Measurements from ENCODE around the gene RIMKLB.
"Not testable (repeated sequence)": the region's sequence is repeated elsewhere in the genome, so short reads cannot be mapped to it uniquely, and the experiment has no call there.

The RIMKLB gene

DNA sequence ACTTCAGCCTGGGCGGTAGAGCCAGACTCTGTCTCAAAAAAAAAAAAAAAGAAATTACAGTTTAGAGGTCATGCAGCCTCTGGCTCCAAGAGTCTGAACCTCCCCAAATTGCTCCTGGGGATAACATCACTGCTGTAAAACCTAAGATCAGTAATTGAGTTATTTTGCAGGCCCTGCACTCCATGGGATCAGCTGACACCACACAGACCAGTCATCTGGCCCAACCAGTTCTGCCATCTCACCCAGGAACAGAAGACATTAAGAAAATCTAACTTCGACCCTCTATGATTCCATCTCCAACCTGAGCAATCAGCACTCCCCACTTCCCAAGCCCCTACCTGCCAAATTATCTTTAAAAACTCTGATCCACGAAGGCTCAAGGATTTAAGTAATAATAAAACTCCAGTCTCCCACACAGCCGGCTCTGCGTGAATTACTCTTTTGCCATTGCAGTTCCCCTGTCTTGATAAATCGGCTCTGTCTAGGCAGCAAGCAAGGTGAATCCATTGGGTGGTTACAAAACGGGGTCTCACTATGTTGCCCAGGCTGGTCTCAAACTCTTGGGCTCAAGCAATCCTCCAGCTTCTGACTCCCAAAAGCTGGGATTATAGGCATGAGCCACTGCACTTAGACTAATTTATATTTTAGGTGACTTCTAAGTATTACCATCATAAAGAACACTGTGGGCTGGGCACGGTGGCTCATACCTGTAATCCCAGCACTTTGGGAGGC, 123.1 kb downstream of the RIMKLB start:
- DNase-seq = not testable (repeated sequence)

DNA sequence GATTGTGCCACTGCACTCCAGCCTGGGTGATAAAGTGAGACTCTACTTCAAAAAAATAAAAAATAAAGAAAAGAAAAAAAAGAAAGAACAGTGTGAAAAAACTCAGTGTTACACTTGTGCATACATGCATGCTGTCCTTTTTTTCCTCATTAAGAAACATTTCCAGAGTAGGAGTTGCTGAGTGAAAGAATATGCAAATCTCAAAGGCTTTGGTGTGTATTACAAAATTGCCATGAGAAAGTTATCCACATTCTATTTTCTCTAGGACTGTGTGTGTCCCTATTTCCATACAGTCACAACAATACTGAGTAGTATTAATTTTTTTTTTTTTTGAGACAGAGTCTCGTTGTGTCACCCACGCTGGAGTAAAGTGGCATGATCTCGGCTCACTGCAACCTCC, 123.8 kb downstream of the RIMKLB start:
- no peak for DNase-seq

DNA sequence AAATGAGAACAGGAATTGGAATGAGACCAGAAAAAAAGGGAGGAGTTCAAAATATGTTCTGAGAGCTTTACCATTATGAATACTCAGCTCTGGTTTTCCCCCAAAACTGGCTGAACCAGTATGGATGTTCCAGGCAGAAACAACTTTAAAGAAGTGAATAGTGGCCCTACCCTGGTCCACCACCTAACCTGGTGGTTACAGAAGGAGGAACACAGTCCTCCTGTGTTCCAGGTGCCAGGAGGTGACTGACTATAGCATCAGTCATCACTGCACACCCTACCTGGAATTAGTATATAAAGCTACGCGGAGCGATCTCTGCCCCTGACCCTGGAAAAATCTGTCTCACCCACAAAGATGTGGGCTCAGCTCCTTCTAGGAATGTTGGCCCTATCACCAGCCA, 124.5 kb downstream of the RIMKLB start, which contains the start of gene A2ML1:
A2ML1 (plus strand) TSS at position 324 of the 400 bp plus-strand sequence; CDS start at position 355, 31 bp downstream.
- DNase-seq = no peak

DNA sequence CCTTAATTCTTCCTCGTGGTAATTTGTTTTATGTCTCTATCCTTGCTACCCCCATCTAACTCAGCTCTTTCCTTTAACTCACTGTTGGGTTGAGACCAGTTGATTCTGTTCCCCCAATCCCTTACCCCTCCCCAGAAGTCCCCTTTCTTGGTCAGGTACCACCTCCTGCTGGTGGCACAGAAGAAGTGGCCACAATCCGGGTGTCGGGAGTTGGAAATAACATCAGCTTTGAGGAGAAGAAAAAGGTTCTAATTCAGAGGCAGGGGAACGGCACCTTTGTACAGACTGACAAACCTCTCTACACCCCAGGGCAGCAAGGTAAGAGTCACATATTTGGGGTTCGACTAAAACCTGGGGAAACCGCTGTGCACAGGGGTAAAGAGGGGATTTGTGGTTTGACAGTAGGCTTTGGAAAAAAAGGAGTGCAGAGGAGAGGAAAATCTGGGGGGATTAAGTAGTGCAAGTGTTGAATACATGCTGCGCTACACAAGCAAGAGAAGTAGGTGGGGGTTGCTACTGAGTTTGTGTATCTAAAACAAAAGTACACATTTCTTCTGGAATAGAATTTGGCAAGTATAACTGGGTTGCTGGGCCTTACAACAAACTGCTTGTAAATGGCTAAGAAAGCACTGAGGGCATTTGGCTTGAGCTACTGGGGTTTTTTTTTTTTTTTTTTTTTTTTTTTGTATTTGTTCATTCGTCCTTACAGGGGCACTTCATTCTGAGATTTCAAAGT, 125.9 kb downstream of the RIMKLB start:
- peak; percentile 32 for DNase-seq

DNA sequence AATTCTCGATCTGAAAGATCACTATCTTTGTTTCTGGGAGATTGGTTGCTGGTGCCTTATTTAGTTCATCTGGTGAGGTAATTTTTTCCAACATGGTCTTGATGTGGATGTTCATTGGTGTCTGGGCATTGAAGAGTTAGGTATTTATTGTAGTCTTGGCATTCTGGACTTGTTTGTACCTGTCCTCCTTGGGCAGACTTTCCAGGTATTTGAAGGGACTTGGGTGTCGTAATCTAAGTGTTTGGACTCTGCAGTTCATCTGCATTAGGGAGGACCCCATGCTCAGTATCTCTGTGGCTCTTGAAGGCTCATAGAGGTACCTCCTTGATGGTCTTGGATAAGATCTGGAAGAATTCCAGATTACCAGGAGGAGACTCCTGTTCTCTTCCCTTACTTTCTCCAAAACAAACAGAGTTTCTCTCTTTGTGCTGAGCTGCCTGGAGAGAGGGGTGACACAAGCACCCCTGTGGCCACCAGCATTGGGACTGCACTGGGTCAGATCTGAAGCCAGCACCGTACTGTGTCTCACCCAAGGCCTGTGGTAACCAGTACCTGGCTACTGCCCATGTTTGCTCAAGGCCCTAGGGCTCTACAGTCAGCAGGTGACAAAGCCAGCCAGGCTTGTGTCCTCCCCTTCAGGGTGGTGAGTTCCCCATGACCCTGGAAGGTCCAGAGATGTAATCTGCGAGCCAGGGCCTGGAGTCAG, 129.9 kb downstream of the RIMKLB start:
- DNase-seq = no peak

DNA sequence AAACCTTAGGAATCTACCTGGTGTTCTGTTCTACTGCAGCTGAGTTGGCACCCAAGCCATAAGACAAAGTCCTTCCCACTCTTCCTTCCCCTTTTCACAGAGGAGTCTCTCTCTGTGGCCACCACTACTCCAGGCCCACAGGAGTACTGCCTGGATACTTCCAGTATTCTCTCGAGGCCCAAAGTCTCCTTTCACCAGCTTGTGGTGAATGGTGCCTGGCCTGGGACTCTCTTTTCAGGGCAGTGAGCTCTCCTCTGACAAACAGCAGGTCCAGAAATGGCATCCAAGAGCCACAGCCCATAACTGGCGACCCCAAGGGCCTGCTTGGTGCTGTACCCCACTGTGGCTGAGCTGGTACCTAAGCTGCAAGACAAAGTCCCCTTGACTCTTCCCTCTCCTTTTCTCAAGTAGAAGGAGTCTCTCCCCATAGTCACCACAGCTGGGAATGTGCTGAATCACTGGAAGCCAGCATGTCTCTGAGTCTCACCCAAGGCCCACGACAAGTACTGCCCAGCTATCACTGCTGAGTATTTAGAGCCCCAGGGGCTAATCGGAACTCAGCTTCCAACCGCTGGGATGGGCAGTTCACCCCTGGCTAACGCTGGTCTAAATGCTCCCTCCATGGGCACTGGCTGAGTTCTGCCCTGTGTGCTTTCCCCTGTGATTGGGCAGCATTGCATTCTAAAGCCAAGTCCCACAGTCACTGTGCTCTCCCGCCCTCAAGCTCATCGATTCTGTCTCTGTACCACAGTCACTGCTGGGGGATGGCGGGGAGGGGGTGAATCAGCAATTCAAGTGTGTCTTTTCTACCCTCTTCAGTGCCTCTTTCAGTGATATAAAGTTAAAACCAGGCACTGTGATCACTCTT, 130.7 kb downstream of the RIMKLB start:
- DNase-seq = peak; percentile 10

DNA sequence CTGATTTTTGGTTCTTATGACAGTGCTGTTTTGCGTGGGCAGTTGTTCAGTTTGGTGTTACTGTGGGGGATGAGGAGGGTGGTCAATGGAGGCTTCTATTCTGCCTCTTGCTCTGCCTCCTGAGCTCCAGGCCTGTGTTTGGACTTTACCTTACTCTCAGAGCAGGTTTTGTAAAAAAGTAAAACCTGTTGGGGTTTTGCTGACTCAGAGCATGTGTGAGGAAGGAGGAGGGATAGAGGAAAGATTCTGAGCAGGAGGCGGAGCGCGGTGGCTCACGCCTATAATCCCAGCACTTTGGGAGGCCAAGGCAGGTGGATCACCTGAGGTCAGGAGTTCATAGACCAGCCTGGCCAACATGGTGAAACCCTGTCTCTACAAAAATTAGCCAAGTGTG, 131.3 kb downstream of the RIMKLB start:
- no peak for DNase-seq

DNA sequence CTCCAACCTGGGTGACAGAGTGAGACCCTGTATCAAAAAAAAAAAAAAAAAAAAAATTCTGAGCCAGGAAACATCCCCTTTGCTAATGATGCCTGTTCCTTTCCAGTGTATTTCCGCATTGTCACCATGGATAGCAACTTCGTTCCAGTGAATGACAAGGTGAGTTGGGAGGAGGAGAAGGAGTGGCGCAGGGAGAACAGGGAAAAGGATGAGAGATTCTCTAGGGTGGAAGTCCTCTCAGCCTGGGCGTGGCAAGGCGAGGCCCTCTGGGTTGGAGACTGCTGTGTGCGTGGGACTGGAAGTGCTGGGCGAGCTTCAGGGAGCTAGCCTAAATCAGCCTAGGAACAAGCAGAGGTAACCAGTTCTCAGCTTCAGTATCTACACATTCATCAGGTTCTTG, 131.8 kb downstream of the RIMKLB start:
- no peak for DNase-seq

DNA sequence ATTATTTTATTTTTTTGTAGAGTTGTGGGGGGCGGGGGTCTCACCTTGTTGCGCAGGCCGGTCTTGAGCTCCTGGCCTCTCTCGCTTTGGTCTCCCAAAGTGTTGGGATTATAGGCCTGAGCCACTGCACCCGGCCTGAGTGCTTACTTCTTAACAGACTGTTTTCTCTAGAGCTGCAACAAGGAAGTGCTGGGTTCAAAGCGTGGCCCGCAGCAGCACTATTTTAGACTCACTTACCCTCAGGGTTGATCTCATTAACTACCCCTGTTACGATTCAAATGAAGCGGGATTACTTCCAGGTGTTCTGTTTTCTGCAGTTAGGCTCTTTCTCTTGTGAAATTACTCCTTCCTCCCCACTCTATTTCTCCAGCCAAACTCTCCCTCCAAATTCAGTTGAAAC, 133.3 kb downstream of the RIMKLB start:
- DNase-seq = no peak

DNA sequence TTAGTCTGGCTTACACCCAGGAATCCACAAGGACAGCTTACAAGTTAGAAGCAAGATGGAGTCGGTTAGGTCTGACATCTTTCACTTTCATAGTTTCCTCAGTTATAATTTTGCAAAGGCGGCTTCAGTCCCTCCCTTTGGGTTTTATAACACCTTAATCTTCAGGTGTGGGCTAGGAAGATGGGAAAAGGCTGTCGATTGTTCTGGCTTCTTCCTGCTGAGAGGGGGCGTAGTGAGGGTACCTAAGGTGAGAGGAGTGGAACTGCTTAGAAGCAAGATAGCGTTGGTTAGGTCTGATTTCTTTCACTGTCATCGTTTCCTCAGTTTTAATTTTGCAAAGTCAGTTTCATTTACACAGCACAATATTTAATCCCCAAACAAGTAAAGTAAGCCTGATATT, 134.7 kb downstream of the RIMKLB start:
- DNase-seq = no peak
